ENCODE data around the gene SEMA3B. TPM values are rescaled to one million over a fixed set of nuclear protein-coding genes. Genes with fewer than 3 reads are reported as not detected.

The SEMA3B gene
- total RNA-seq, 1 donor from 2014 or later, result 5.4 TPM

- peaks cover 21% of the 10 kb centered on the region for H3K4me1 Mint-ChIP-seq (ENCODE audit: low read depth, unreplicated experiment)
- no peak overlapping the region for H3K4me3 Mint-ChIP-seq (ENCODE audit: unreplicated experiment)
- DNase-seq, result no peak
- no peak overlapping the region for H3K27ac Mint-ChIP-seq (ENCODE audit: unreplicated experiment)
- peaks cover 6% of the 10 kb centered on the region for H3K27me3 Mint-ChIP-seq (ENCODE audit: unreplicated experiment)
- no peak for TF ChIP-seq CTCF (IDR thresholded peaks at IDR 0.05; ENCODE audit: partially characterized antibody, unreplicated experiment)
- H3K36me3 Mint-ChIP-seq (ENCODE audit: unreplicated experiment), result no peaks in the 10 kb centered on the region
- peaks cover 4% of the 10 kb centered on the region for H3K9me3 Mint-ChIP-seq (ENCODE audit: unreplicated experiment)
These were observed 17.7 kb upstream of the SEMA3B start for GRCh38 chr3:50251220-50251619.

- H3K36me3 Mint-ChIP-seq (ENCODE audit: unreplicated experiment), result no peaks in the 10 kb centered on the region
- no peak overlapping the region for H3K27ac Mint-ChIP-seq (ENCODE audit: unreplicated experiment)
- peaks cover 13% of the 10 kb centered on the region for H3K27me3 Mint-ChIP-seq (ENCODE audit: unreplicated experiment)
- DNase-seq, result no peak
- peaks cover 15% of the 10 kb centered on the region for H3K4me1 Mint-ChIP-seq (ENCODE audit: low read depth, unreplicated experiment)
- H3K4me3 Mint-ChIP-seq (ENCODE audit: unreplicated experiment), result no peak overlapping the region
- peaks cover 11% of the 10 kb centered on the region for H3K9me3 Mint-ChIP-seq (ENCODE audit: unreplicated experiment)
- TF ChIP-seq CTCF (IDR thresholded peaks at IDR 0.05; ENCODE audit: partially characterized antibody, unreplicated experiment), result no peak
These were observed 14.2 kb upstream of the SEMA3B start for GRCh38 chr3:50254577-50255250.

GRCh38 chr3:50255251-50255615 lies 13.7 kb upstream of the SEMA3B start:
- peaks cover 15% of the 10 kb centered on the region for H3K27me3 Mint-ChIP-seq (ENCODE audit: unreplicated experiment)
- DNase-seq, result no peak
- peaks cover 15% of the 10 kb centered on the region for H3K4me1 Mint-ChIP-seq (ENCODE audit: low read depth, unreplicated experiment)
- no peaks in the 10 kb centered on the region for H3K36me3 Mint-ChIP-seq (ENCODE audit: unreplicated experiment)
- no peak for TF ChIP-seq CTCF (IDR thresholded peaks at IDR 0.05; ENCODE audit: partially characterized antibody, unreplicated experiment)
- no peak overlapping the region for H3K27ac Mint-ChIP-seq (ENCODE audit: unreplicated experiment)
- H3K9me3 Mint-ChIP-seq (ENCODE audit: unreplicated experiment), result peaks cover 11% of the 10 kb centered on the region
- H3K4me3 Mint-ChIP-seq (ENCODE audit: unreplicated experiment), result no peak overlapping the region

GRCh38 chr3:50256978-50257890 lies 11.7 kb upstream of the SEMA3B start:
- peaks cover 11% of the 10 kb centered on the region for H3K9me3 Mint-ChIP-seq (ENCODE audit: unreplicated experiment)
- TF ChIP-seq CTCF (IDR thresholded peaks at IDR 0.05; ENCODE audit: partially characterized antibody, unreplicated experiment), result peak; percentile 57
- H3K4me3 Mint-ChIP-seq (ENCODE audit: unreplicated experiment), result peak overlapping the region; percentile 6
- H3K27ac Mint-ChIP-seq (ENCODE audit: unreplicated experiment), result peak overlapping the region; percentile 84
- no peaks in the 10 kb centered on the region for H3K36me3 Mint-ChIP-seq (ENCODE audit: unreplicated experiment)
- DNase-seq, result peak; percentile 75
- H3K27me3 Mint-ChIP-seq (ENCODE audit: unreplicated experiment), result peaks cover 15% of the 10 kb centered on the region
- peaks cover 12% of the 10 kb centered on the region for H3K4me1 Mint-ChIP-seq (ENCODE audit: low read depth, unreplicated experiment)

Measured in glutamatergic neuron (in vitro differentiated cells).